Panc1 (cell line): ENCODE data around the gene ADAMTSL2.

Experiments
- CTCF ChIP-seq: fragments of 450-650 bp; IDR thresholded peaks from 2 replicates; pipeline ENCODE4 v1.5.1; 2017; ENCODE audit warnings: mild to moderate bottlenecking
- POLR2AphosphoS5 ChIP-seq: IDR thresholded peaks from 2 replicates; pipeline ENCODE4 v1.6.1; 2012; ENCODE audit warnings: mild to moderate bottlenecking, low read depth, low read length, moderate library complexity
- SIN3A ChIP-seq: IDR thresholded peaks from 2 replicates; pipeline ENCODE4 v1.6.1; 2012; ENCODE audit warnings: low read depth, mild to moderate bottlenecking, low read length, moderate library complexity, borderline replicate concordance; ENCODE audit not compliant: insufficient read depth

- no peak for TF ChIP-seq CTCF
- no peak for TF ChIP-seq POLR2AphosphoS5
- no peak for TF ChIP-seq SIN3A
These were observed 26.4 kb downstream of the ADAMTSL2 start for GRCh38 chr9:133560944-133561343.
